Activated T-cell treated with anti-CD3 and anti-CD28 coated beads, Interleukin-2, amount 50 U/mL, for 1 hour (primary cell): ENCODE measurements around the gene NEU4.

Experiments used
- DNase-seq: peaks from one replicate; pipeline ENCODE4 v3.0.0-alpha.2; 2020

Gene NEU4

GRCh38 chr2:241853651-241854341, 44.8 kb downstream of the NEU4 start:
- DNase-seq = peak; percentile 37

GRCh38 chr2:241854342-241855244, 45.6 kb downstream of the NEU4 start:
- no peak for DNase-seq

GRCh38 chr2:241855245-241855887, 46.4 kb downstream of the NEU4 start:
- no peak for DNase-seq

GRCh38 chr2:241855888-241856422, 47.0 kb downstream of the NEU4 start:
- DNase-seq = no peak

GRCh38 chr2:241857041-241857541, 48.1 kb downstream of the NEU4 start:
- DNase-seq = no peak

- DNase-seq = no peak
Measured at GRCh38 chr2:241857572-241858121, 48.7 kb downstream of the NEU4 start.

- peak; percentile 66 for DNase-seq
Measured at GRCh38 chr2:241858206-241859016, 49.4 kb downstream of the NEU4 start, which contains the start of gene PDCD1. Gene PDCD1, minus strand, starts transcription at chr2:241858894. Its CDS starts 56 bp downstream, at chr2:241858838.

- DNase-seq = no peak
Measured at GRCh38 chr2:241859017-241859435, 50.0 kb downstream of the NEU4 start.

- DNase-seq = peak; percentile 74
Measured at GRCh38 chr2:241859436-241860183, 50.6 kb downstream of the NEU4 start.

GRCh38 chr2:241860184-241861078, 51.4 kb downstream of the NEU4 start:
- no peak for DNase-seq

GRCh38 chr2:241861264-241861663, 52.3 kb downstream of the NEU4 start:
- DNase-seq = no peak

GRCh38 chr2:241862093-241862492, 53.1 kb downstream of the NEU4 start:
- no peak for DNase-seq

GRCh38 chr2:241862775-241863535, 54.0 kb downstream of the NEU4 start:
- DNase-seq = no peak

GRCh38 chr2:241863536-241863954, 54.6 kb downstream of the NEU4 start:
- DNase-seq = peak; percentile 68

- DNase-seq = no peak
Measured at GRCh38 chr2:241864168-241864849, 55.3 kb downstream of the NEU4 start.

- DNase-seq = no peak
Measured at GRCh38 chr2:241864850-241865213, 55.8 kb downstream of the NEU4 start.

- DNase-seq = no peak
Measured at GRCh38 chr2:241865416-241865956, 56.5 kb downstream of the NEU4 start.
